Middle frontal gyrus (tissue), 1 donor: ENCODE measurements around the gene PLEKHA4.

Experiments
- DNase-seq: peaks from one replicate; pipeline ENCODE4 v3.0.0-alpha.2; 2015; ENCODE audit warnings: low spot score; ENCODE audit errors: extremely low spot score

PLEKHA4 gene

GRCh38 chr19:48833049-48833448, 35.4 kb downstream of the PLEKHA4 start:
- DNase-seq: no peak

- no peak for DNase-seq
These were observed 37.5 kb downstream of the PLEKHA4 start for GRCh38 chr19:48830965-48831364.

GRCh38 chr19:48830088-48830487, 38.3 kb downstream of the PLEKHA4 start:
- no peak for DNase-seq

- no peak for DNase-seq
These were observed 41.8 kb downstream of the PLEKHA4 start for GRCh38 chr19:48826606-48827020.

- DNase-seq: no peak
These were observed 45.9 kb downstream of the PLEKHA4 start for GRCh38 chr19:48822514-48822913.

- no peak for DNase-seq
These were observed 46.8 kb downstream of the PLEKHA4 start for GRCh38 chr19:48821633-48822032.

- DNase-seq: no peak
These were observed 49.0 kb downstream of the PLEKHA4 start for GRCh38 chr19:48819366-48819816.

- no peak for DNase-seq
These were observed 50.1 kb downstream of the PLEKHA4 start for GRCh38 chr19:48818234-48818820.

GRCh38 chr19:48817585-48818124, 50.8 kb downstream of the PLEKHA4 start:
- no peak for DNase-seq

- DNase-seq: no peak
These were observed 52.4 kb downstream of the PLEKHA4 start for GRCh38 chr19:48815870-48816501.

GRCh38 chr19:48814895-48815294, 53.5 kb downstream of the PLEKHA4 start:
- DNase-seq: no peak

- DNase-seq: no peak
These were observed 55.1 kb downstream of the PLEKHA4 start for GRCh38 chr19:48813123-48813913.

GRCh38 chr19:48812094-48812929, 56.1 kb downstream of the PLEKHA4 start:
- DNase-seq: no peak

- no peak for DNase-seq
These were observed 58.3 kb downstream of the PLEKHA4 start for GRCh38 chr19:48810151-48810550.

GRCh38 chr19:48807590-48808308, 60.7 kb downstream of the PLEKHA4 start:
- DNase-seq: no peak

GRCh38 chr19:48806818-48807589, 61.4 kb downstream of the PLEKHA4 start:
- DNase-seq: no peak

GRCh38 chr19:48806518-48806817, 61.9 kb downstream of the PLEKHA4 start:
- peak; percentile 64 for DNase-seq

GRCh38 chr19:48805452-48805851, 63.0 kb downstream of the PLEKHA4 start:
- DNase-seq: no peak

GRCh38 chr19:48804496-48804895, 63.9 kb downstream of the PLEKHA4 start:
- no peak for DNase-seq

GRCh38 chr19:48802623-48803022, 65.8 kb downstream of the PLEKHA4 start:
- no peak for DNase-seq
